ENCODE data around the gene YOD1. TPM values are rescaled to one million over a fixed set of nuclear protein-coding genes. Genes with fewer than 3 reads are reported as not detected.

YOD1 gene
- total RNA-seq, 1 experiment from 2014 or later: 63.9 TPM

GRCh38 chr1:207069858-207070506 is 19.0 kb upstream of the YOD1 start:
- Histone ChIP-seq H3K4me3 (ENCODE audit: low read length) (no peak overlapping the region), H3K79me2 (ENCODE audit: low read length) (no peaks in the 10 kb centered on the region), H4K20me1 (ENCODE audit: low read length) (no peaks in the 10 kb centered on the region), H3K4me2 (ENCODE audit: low read length) (no peak overlapping the region), H3K9me3 (ENCODE audit: low read length) (no peaks in the 10 kb centered on the region), H3K27ac (ENCODE audit: low read length) (no peak overlapping the region), H3K9ac (ENCODE audit: low read length) (no peak overlapping the region), H3K9me2 (replicated peaks; ENCODE audit: low read length) (no peaks in the 10 kb centered on the region), H3F3A (ENCODE audit: low read length, unreplicated experiment) (peaks cover 6% of the 10 kb centered on the region), H2AFZ (ENCODE audit: low read length) (no peak overlapping the region), H3K4me1 (ENCODE audit: insufficient read depth, low read length) (peaks cover 16% of the 10 kb centered on the region), H3K36me3 (ENCODE audit: low read depth, low read length) (peaks cover 76% of the 10 kb centered on the region), H3K27me3 (ENCODE audit: low read length) (no peaks in the 10 kb centered on the region)
- ChIA-PET CTCF (no interaction called here), POLR2A (ENCODE audit: unreplicated experiment) (no interaction called here)
- TF ChIP-seq EZH2 (IDR thresholded peaks at IDR 0.05; ENCODE audit: low read length, unreplicated experiment): no peak
- no peak for TF ChIP-seq EZH2phosphoT487 (IDR thresholded peaks at IDR 0.05; ENCODE audit: borderline replicate concordance, low read length)
- TF ChIP-seq CTCF (conservative IDR thresholded peaks at IDR 0.05; ENCODE audit: low read depth, low read length): no peak
- DNase-seq: no peak
- ATAC-seq: no peak
- intact Hi-C loops (cut with micrococcal nuclease): no loop called here
- no TSS peak for BruUV-seq (replicated peaks)

- Histone ChIP-seq H3K9me3 (ENCODE audit: low read length) (no peaks in the 10 kb centered on the region), H3K27me3 (ENCODE audit: low read length) (no peaks in the 10 kb centered on the region), H4K20me1 (ENCODE audit: low read length) (no peaks in the 10 kb centered on the region), H3K4me2 (ENCODE audit: low read length) (no peak overlapping the region), H3K79me2 (ENCODE audit: low read length) (no peaks in the 10 kb centered on the region), H3K36me3 (ENCODE audit: low read depth, low read length) (peaks cover 77% of the 10 kb centered on the region), H3K4me3 (ENCODE audit: low read length) (no peak overlapping the region), H3K9me2 (replicated peaks; ENCODE audit: low read length) (no peaks in the 10 kb centered on the region), H2AFZ (ENCODE audit: low read length) (no peak overlapping the region), H3K4me1 (ENCODE audit: insufficient read depth, low read length) (peaks cover 10% of the 10 kb centered on the region), H3K27ac (ENCODE audit: low read length) (no peak overlapping the region), H3K9ac (ENCODE audit: low read length) (no peak overlapping the region), H3F3A (ENCODE audit: low read length, unreplicated experiment) (no peaks in the 10 kb centered on the region)
- intact Hi-C loops (cut with micrococcal nuclease): no loop called here
- TF ChIP-seq EZH2 (IDR thresholded peaks at IDR 0.05; ENCODE audit: low read length, unreplicated experiment) (no peak), CTCF (conservative IDR thresholded peaks at IDR 0.05; ENCODE audit: low read depth, low read length) (no peak), EZH2phosphoT487 (IDR thresholded peaks at IDR 0.05; ENCODE audit: borderline replicate concordance, low read length) (no peak)
- ATAC-seq: no peak
- DNase-seq: no peak
- ChIA-PET POLR2A (ENCODE audit: unreplicated experiment) (interaction anchor here (0.7 kb wide), 1 partner anchor 265 kb away, joined by 6 read pairs; no protein-coding TSS in a partner anchor), CTCF (no interaction called here)
- BruUV-seq (replicated peaks): no TSS peak
Observed at GRCh38 chr1:207069061-207069460, 18.1 kb upstream of the YOD1 start.

GRCh38 chr1:207067665-207068064 is 16.7 kb upstream of the YOD1 start:
- no peaks in the 10 kb centered on the region for H3K27me3 ChIP-seq (ENCODE audit: low read length)
- ATAC-seq: no peak
- H4K20me1 ChIP-seq (ENCODE audit: low read length): no peaks in the 10 kb centered on the region
- no peak for TF ChIP-seq EZH2phosphoT487 (IDR thresholded peaks at IDR 0.05; ENCODE audit: borderline replicate concordance, low read length)
- TF ChIP-seq EZH2 (IDR thresholded peaks at IDR 0.05; ENCODE audit: low read length, unreplicated experiment): no peak
- no peak for TF ChIP-seq CTCF (conservative IDR thresholded peaks at IDR 0.05; ENCODE audit: low read depth, low read length)
- intact Hi-C loops (cut with micrococcal nuclease): no loop called here
- no peaks in the 10 kb centered on the region for H3K79me2 ChIP-seq (ENCODE audit: low read length)
- BruUV-seq (replicated peaks): no TSS peak
- no peaks in the 10 kb centered on the region for H3F3A ChIP-seq (ENCODE audit: low read length, unreplicated experiment)
- H3K4me2 ChIP-seq (ENCODE audit: low read length): no peak overlapping the region
- no peak overlapping the region for H3K27ac ChIP-seq (ENCODE audit: low read length)
- CTCF ChIA-PET: no interaction called here
- H3K36me3 ChIP-seq (ENCODE audit: low read depth, low read length): peaks cover 88% of the 10 kb centered on the region
- H3K9me3 ChIP-seq (ENCODE audit: low read length): no peaks in the 10 kb centered on the region
- H3K9me2 ChIP-seq (replicated peaks; ENCODE audit: low read length): no peaks in the 10 kb centered on the region
- H3K4me3 ChIP-seq (ENCODE audit: low read length): no peak overlapping the region
- no peaks in the 10 kb centered on the region for H3K4me1 ChIP-seq (ENCODE audit: insufficient read depth, low read length)
- no peak for DNase-seq
- POLR2A ChIA-PET (ENCODE audit: unreplicated experiment): no interaction called here
- no peak overlapping the region for H2AFZ ChIP-seq (ENCODE audit: low read length)
- H3K9ac ChIP-seq (ENCODE audit: low read length): no peak overlapping the region

All from PC-3 (cell line).